Right lobe of liver (tissue), 6 donors: ENCODE results near the gene DYNLRB1. TPM values are rescaled to one million over a fixed set of nuclear protein-coding genes. Genes with fewer than 3 reads are reported as not detected.
"Not testable (repeated sequence)": the region's sequence is repeated elsewhere in the genome, so short reads cannot be mapped to it uniquely, and the experiment has no call there.

ENCODE experiments used
- ATAC-seq, 4 donors: fragments of 200-7000 bp; cut with Tn5 transposase; one replicate each; pipeline ENCODE4 v1.9.1; 2020; ENCODE audit warnings: mild to moderate bottlenecking in 4 of 4, moderate library complexity in 4 of 4
- DNase-seq, 3 donors: peaks; one replicate each; pipeline ENCODE4 v3.0.0-alpha.2; 2020
- H3K27ac ChIP-seq, 3 donors: fragments of 200-600 bp; one replicate each; pipeline ENCODE4 v1.8.0; 2022
- H3K27me3 ChIP-seq, 2 donors: fragments of 200-600 bp; one replicate each; pipeline ENCODE4 v1.8.0; 2022
- H3K36me3 ChIP-seq, 4 donors: fragments of 200-600 bp; sonication (generic) in 1 of 4; one replicate each; pipeline versions ENCODE4 v1.5.1 to v1.8.0; 2017 to 2022; ENCODE audit warnings: control low read depth in 1 of 4
- H3K4me1 ChIP-seq, 4 donors: fragments of 200-600 bp; sonication (generic) in 1 of 4; one replicate each; pipeline versions ENCODE4 v1.5.1 to v1.8.0; 2017 to 2022; ENCODE audit warnings: control low read depth in 1 of 4
- H3K4me3 ChIP-seq, 3 donors: fragments of 200-600 bp; one replicate each; pipeline ENCODE4 v1.8.0; 2022
- H3K9me3 ChIP-seq, 4 donors: fragments of 200-600 bp; sonication (generic) in 1 of 4; one replicate each; pipeline versions ENCODE4 v1.5.1 to v1.8.0; 2017 to 2022; ENCODE audit warnings: control low read depth in 1 of 4
- POLR2A ChIP-seq: fragments of 450-650 bp; IDR thresholded peaks from one replicate; pipeline ENCODE4 v1.6.1; 2017; ENCODE audit warnings: antibody characterized with exemption, mild to moderate bottlenecking
- WGBS: methylation state at CpG from one replicate; pipeline ENCODE4 v1.1.6; 2018; ENCODE audit warnings: low coverage, low lambda C conversion rate; ENCODE audit not compliant: insufficient coverage; ENCODE audit errors: missing lambda C conversion rate; 5-methylcytosine and 5-hydroxymethylcytosine counted together
- intact Hi-C, 2 donors: fragments of 100-400 bp; cut with DNase I; formaldehyde crosslinking; loops; one replicate each; pipeline versions ENCODE4 v1.11.2 to v1.14.1; 2022
- total RNA-seq, 6 experiments: library from RNA; depleted of rRNA in 2 of 6; stranded (reverse); fragments of >200 nt in 2 of 6; fragmentation: NEBNext Ultra II Directional in 3 of 6; extraction: Animal tissue kit (Norgen Biotek cat#: 25700) in 3 of 6; gene quantifications; one replicate each; pipeline versions ENCODE4 v1.1.0 to v1.2.4, GENCODE V29; 2016 to 2023
- TF ChIP-seq, protein P1 (sequence below), 4 donors: fragments of 200-600 bp in 3 of 4; fragments of 450-650 bp in 1 of 4; IDR thresholded peaks; one replicate each; pipeline versions ENCODE4 v1.5.1 to v1.8.0; 2016 to 2022; ENCODE audit warnings: antibody characterized with exemption in 4 of 4, mild to moderate bottlenecking in 2 of 4
- donor health status: DM: no; HTN: yes; CAD: no.
- donor health status: DM: no; HTN: no; CAD: no.
- donor health status: DM: no; HTN: no; CAD: no.
- donor health status: DM: no; HTN: yes; CAD: no.
- donor health status: DM: no; HTN: yes; CAD: no.

Gene DYNLRB1
- total RNA-seq, 6 experiments from 2014 or later, result 34.8 to 84.3 (median 42.7) TPM

- TF ChIP-seq, protein P1, sequence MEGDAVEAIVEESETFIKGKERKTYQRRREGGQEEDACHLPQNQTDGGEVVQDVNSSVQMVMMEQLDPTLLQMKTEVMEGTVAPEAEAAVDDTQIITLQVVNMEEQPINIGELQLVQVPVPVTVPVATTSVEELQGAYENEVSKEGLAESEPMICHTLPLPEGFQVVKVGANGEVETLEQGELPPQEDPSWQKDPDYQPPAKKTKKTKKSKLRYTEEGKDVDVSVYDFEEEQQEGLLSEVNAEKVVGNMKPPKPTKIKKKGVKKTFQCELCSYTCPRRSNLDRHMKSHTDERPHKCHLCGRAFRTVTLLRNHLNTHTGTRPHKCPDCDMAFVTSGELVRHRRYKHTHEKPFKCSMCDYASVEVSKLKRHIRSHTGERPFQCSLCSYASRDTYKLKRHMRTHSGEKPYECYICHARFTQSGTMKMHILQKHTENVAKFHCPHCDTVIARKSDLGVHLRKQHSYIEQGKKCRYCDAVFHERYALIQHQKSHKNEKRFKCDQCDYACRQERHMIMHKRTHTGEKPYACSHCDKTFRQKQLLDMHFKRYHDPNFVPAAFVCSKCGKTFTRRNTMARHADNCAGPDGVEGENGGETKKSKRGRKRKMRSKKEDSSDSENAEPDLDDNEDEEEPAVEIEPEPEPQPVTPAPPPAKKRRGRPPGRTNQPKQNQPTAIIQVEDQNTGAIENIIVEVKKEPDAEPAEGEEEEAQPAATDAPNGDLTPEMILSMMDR (IDR thresholded peaks at IDR 0.05), result peak; percentile 59 to 78 (median 72)
- no peak for TF ChIP-seq POLR2A
- Histone ChIP-seq H3K9me3 (no peaks in the 10 kb centered on the region), H3K27me3 (no peaks in the 10 kb centered on the region), H3K27ac (no peak overlapping the region), H3K4me3 (no peak overlapping the region), H3K36me3 (peaks cover 0 to 52% (median 34%) of the 10 kb centered on the region in 4 donors), H3K4me1 (peaks cover 0 to 7% (median 5%) of the 10 kb centered on the region in 4 donors)
- WGBS, result 30% methylated on average over 37 of the region's 38 CpGs
- DNase-seq, result peak; percentile 57 to 66 (median 64)
- intact Hi-C loops, result no loop called here
- ATAC-seq, result peak; percentile 89 to 99 (median 96)
These were observed 40.1 kb upstream of the DYNLRB1 start for GRCh38 chr20:34475979-34476736.

DNA sequence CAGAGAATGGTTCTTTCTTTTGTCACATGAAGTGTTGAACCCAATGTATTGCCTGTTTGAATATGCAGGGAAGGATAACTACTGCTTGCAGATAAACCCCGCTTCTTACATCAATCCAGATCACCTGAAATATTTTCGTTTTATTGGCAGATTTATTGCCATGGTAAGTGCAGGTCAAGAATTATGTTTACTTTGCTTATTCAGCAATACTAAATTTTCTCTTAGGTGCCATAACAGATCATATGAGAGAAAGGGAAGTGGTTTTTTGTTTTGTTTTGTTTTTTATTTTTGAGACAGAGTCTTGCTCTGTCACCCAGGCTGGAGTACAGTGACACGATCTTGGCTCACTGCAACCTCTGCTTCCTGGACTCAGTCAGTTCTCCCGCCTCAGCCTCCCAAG is 36.6 kb upstream of the DYNLRB1 start:
- Histone ChIP-seq H3K36me3 (peaks cover 0 to 67% (median 35%) of the 10 kb centered on the region in 4 donors), H3K4me3 (no peak overlapping the region), H3K27ac (no peak overlapping the region), H3K27me3 (no peaks in the 10 kb centered on the region), H3K9me3 (no peaks in the 10 kb centered on the region), H3K4me1 (peaks cover 0 to 7% (median 5%) of the 10 kb centered on the region in 4 donors)
- intact Hi-C loops, result no loop called here
- TF ChIP-seq POLR2A, result no peak
- TF ChIP-seq, protein P1 (IDR thresholded peaks at IDR 0.05), result no peak
- DNase-seq (no peak), ATAC-seq (no peak)
- 82% methylated on average over 2 of the region's 4 CpGs for WGBS

- intact Hi-C loops, H3K4me1 ChIP-seq, ATAC-seq, H3K27ac ChIP-seq, H3K4me3 ChIP-seq, H3K9me3 ChIP-seq, DNase-seq, H3K27me3 ChIP-seq: not testable (repeated sequence)
- 0% methylated on average over 1 of the region's 1 CpG for WGBS
- peaks cover 0 to 78% (median 39%) of the 10 kb centered on the region in 4 donors for H3K36me3 ChIP-seq
These were observed 34.1 kb upstream of the DYNLRB1 start for GRCh38 chr20:34482154-34482553.

DNA sequence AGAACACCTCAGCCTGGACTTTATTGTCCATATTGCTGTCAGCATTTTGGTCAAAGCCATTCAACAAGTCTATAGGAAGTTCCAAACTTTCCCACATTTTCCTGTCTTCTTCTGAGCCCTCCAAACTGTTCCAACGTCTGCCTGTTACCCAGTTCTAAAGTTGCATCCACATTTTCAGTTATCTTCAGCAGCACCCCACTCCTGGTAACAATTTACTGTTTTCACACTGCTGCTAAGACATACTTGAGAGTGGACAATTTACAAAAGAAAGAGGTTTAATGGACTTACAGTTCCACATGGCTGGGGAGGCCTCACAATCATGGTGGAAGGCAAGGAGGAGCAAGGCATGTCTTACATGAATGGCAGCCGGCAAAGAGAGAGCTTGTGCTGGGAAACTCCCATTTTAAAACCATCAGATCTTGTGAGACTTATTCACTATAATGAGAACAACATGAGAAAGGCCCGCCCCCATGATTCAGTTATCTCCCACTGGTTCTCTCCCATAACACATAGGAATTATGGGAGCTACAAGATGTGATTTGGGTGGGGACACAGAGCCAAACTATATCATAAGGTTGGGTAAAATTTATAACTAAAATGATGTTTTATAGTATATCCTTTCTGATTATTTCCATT is 32.5 kb upstream of the DYNLRB1 start:
- H3K9me3 ChIP-seq, H3K4me1 ChIP-seq, H3K27ac ChIP-seq, H3K27me3 ChIP-seq, intact Hi-C loops, ATAC-seq, DNase-seq, H3K4me3 ChIP-seq: not testable (repeated sequence)
- 96% methylated on average over 3 of the region's 3 CpGs for WGBS
- peaks cover 0 to 78% (median 41%) of the 10 kb centered on the region in 4 donors for H3K36me3 ChIP-seq

- Histone ChIP-seq H3K27ac (no peak overlapping the region), H3K4me3 (no peak overlapping the region), H3K27me3 (no peaks in the 10 kb centered on the region), H3K9me3 (no peaks in the 10 kb centered on the region), H3K4me1 (no peaks in the 10 kb centered on the region), H3K36me3 (peaks cover 2 to 84% (median 41%) of the 10 kb centered on the region in 4 donors)
- no peak for TF ChIP-seq POLR2A
- TF ChIP-seq, protein P1 (IDR thresholded peaks at IDR 0.05), result no peak
- 71% methylated on average over 4 of the region's 4 CpGs for WGBS
- DNase-seq, result no peak
- intact Hi-C loops, result no loop called here
- ATAC-seq, result no peak
These were observed 31.1 kb upstream of the DYNLRB1 start for GRCh38 chr20:34485068-34485634.
